ENCODE data around the gene PM20D1.

Gene PM20D1

GRCh38 chr1:205794011-205794730, 55.8 kb downstream of the PM20D1 start:
- Histone ChIP-seq H3K27me3 (ENCODE audit: control insufficient read depth, insufficient read depth, low read length) (no peaks in the 10 kb centered on the region), H3K4me3 (ENCODE audit: low read length) (no peak overlapping the region), H3K9ac (ENCODE audit: low read length) (no peak overlapping the region), H3K27ac (ENCODE audit: low read depth, low read length) (no peak overlapping the region), H3K36me3 (ENCODE audit: control insufficient read depth, insufficient read depth, low read length) (peaks cover 31% of the 10 kb centered on the region), H3K4me1 (ENCODE audit: control insufficient read depth, insufficient read depth, low read length) (no peaks in the 10 kb centered on the region)

- Histone ChIP-seq H3K27ac (ENCODE audit: low read depth, low read length) (no peak overlapping the region), H3K4me1 (ENCODE audit: control insufficient read depth, insufficient read depth, low read length) (no peaks in the 10 kb centered on the region), H3K27me3 (ENCODE audit: control insufficient read depth, insufficient read depth, low read length) (no peaks in the 10 kb centered on the region), H3K4me3 (ENCODE audit: low read length) (no peak overlapping the region), H3K36me3 (ENCODE audit: control insufficient read depth, insufficient read depth, low read length) (peaks cover 25% of the 10 kb centered on the region), H3K9ac (ENCODE audit: low read length) (no peak overlapping the region)
Measured at GRCh38 chr1:205792961-205793673, 56.8 kb downstream of the PM20D1 start.

GRCh38 chr1:205792481-205792881, 57.5 kb downstream of the PM20D1 start:
- Histone ChIP-seq H3K4me3 (ENCODE audit: low read length) (no peak overlapping the region), H3K27ac (ENCODE audit: low read depth, low read length) (no peak overlapping the region), H3K36me3 (ENCODE audit: control insufficient read depth, insufficient read depth, low read length) (peaks cover 21% of the 10 kb centered on the region), H3K9ac (ENCODE audit: low read length) (no peak overlapping the region), H3K4me1 (ENCODE audit: control insufficient read depth, insufficient read depth, low read length) (no peaks in the 10 kb centered on the region), H3K27me3 (ENCODE audit: control insufficient read depth, insufficient read depth, low read length) (no peaks in the 10 kb centered on the region)

GRCh38 chr1:205791568-205792180, 58.3 kb downstream of the PM20D1 start:
- no peak overlapping the region for H3K27ac ChIP-seq (ENCODE audit: low read depth, low read length)
- H3K4me3 ChIP-seq (ENCODE audit: low read length) = no peak overlapping the region
- no peak overlapping the region for H3K9ac ChIP-seq (ENCODE audit: low read length)
- peaks cover 16% of the 10 kb centered on the region for H3K36me3 ChIP-seq (ENCODE audit: control insufficient read depth, insufficient read depth, low read length)
- no peaks in the 10 kb centered on the region for H3K27me3 ChIP-seq (ENCODE audit: control insufficient read depth, insufficient read depth, low read length)
- H3K4me1 ChIP-seq (ENCODE audit: control insufficient read depth, insufficient read depth, low read length) = no peaks in the 10 kb centered on the region

GRCh38 chr1:205787287-205787916, 62.5 kb downstream of the PM20D1 start:
- peaks cover 4% of the 10 kb centered on the region for H3K36me3 ChIP-seq (ENCODE audit: control insufficient read depth, insufficient read depth, low read length)
- no peak overlapping the region for H3K27ac ChIP-seq (ENCODE audit: low read depth, low read length)
- peaks cover 2% of the 10 kb centered on the region for H3K4me1 ChIP-seq (ENCODE audit: control insufficient read depth, insufficient read depth, low read length)
- H3K9ac ChIP-seq (ENCODE audit: low read length) = no peak overlapping the region
- H3K27me3 ChIP-seq (ENCODE audit: control insufficient read depth, insufficient read depth, low read length) = no peaks in the 10 kb centered on the region
- no peak overlapping the region for H3K4me3 ChIP-seq (ENCODE audit: low read length)

GRCh38 chr1:205786601-205787000, 63.3 kb downstream of the PM20D1 start:
- Histone ChIP-seq H3K4me1 (ENCODE audit: control insufficient read depth, insufficient read depth, low read length) (peaks cover 2% of the 10 kb centered on the region), H3K27me3 (ENCODE audit: control insufficient read depth, insufficient read depth, low read length) (no peaks in the 10 kb centered on the region), H3K36me3 (ENCODE audit: control insufficient read depth, insufficient read depth, low read length) (peaks cover 4% of the 10 kb centered on the region), H3K9ac (ENCODE audit: low read length) (no peak overlapping the region), H3K4me3 (ENCODE audit: low read length) (no peak overlapping the region), H3K27ac (ENCODE audit: low read depth, low read length) (no peak overlapping the region)

GRCh38 chr1:205785446-205785845, 64.5 kb downstream of the PM20D1 start:
- Histone ChIP-seq H3K4me3 (ENCODE audit: low read length) (no peak overlapping the region), H3K9ac (ENCODE audit: low read length) (no peak overlapping the region), H3K27ac (ENCODE audit: low read depth, low read length) (no peak overlapping the region), H3K27me3 (ENCODE audit: control insufficient read depth, insufficient read depth, low read length) (no peaks in the 10 kb centered on the region), H3K4me1 (ENCODE audit: control insufficient read depth, insufficient read depth, low read length) (peaks cover 2% of the 10 kb centered on the region), H3K36me3 (ENCODE audit: control insufficient read depth, insufficient read depth, low read length) (peaks cover 2% of the 10 kb centered on the region)

GRCh38 chr1:205783904-205784303, 66.0 kb downstream of the PM20D1 start:
- Histone ChIP-seq H3K4me1 (ENCODE audit: control insufficient read depth, insufficient read depth, low read length) (peaks cover 2% of the 10 kb centered on the region), H3K27me3 (ENCODE audit: control insufficient read depth, insufficient read depth, low read length) (no peaks in the 10 kb centered on the region), H3K9ac (ENCODE audit: low read length) (no peak overlapping the region), H3K4me3 (ENCODE audit: low read length) (no peak overlapping the region), H3K36me3 (ENCODE audit: control insufficient read depth, insufficient read depth, low read length) (no peaks in the 10 kb centered on the region), H3K27ac (ENCODE audit: low read depth, low read length) (peak overlapping the region; percentile 15)

- Histone ChIP-seq H3K27me3 (ENCODE audit: control insufficient read depth, insufficient read depth, low read length) (no peaks in the 10 kb centered on the region), H3K4me3 (ENCODE audit: low read length) (no peak overlapping the region), H3K36me3 (ENCODE audit: control insufficient read depth, insufficient read depth, low read length) (no peaks in the 10 kb centered on the region), H3K27ac (ENCODE audit: low read depth, low read length) (no peak overlapping the region), H3K4me1 (ENCODE audit: control insufficient read depth, insufficient read depth, low read length) (peaks cover 2% of the 10 kb centered on the region), H3K9ac (ENCODE audit: low read length) (no peak overlapping the region)
Measured at GRCh38 chr1:205783433-205783795, 66.5 kb downstream of the PM20D1 start.

GRCh38 chr1:205782627-205783432, 67.1 kb downstream of the PM20D1 start:
- H3K27ac ChIP-seq (ENCODE audit: low read depth, low read length) = no peak overlapping the region
- no peak overlapping the region for H3K9ac ChIP-seq (ENCODE audit: low read length)
- H3K27me3 ChIP-seq (ENCODE audit: control insufficient read depth, insufficient read depth, low read length) = no peaks in the 10 kb centered on the region
- H3K4me3 ChIP-seq (ENCODE audit: low read length) = no peak overlapping the region
- no peaks in the 10 kb centered on the region for H3K36me3 ChIP-seq (ENCODE audit: control insufficient read depth, insufficient read depth, low read length)
- peaks cover 2% of the 10 kb centered on the region for H3K4me1 ChIP-seq (ENCODE audit: control insufficient read depth, insufficient read depth, low read length)

GRCh38 chr1:205780335-205780734, 69.6 kb downstream of the PM20D1 start:
- Histone ChIP-seq H3K36me3 (ENCODE audit: control insufficient read depth, insufficient read depth, low read length) (no peaks in the 10 kb centered on the region), H3K4me3 (ENCODE audit: low read length) (no peak overlapping the region), H3K4me1 (ENCODE audit: control insufficient read depth, insufficient read depth, low read length) (peaks cover 5% of the 10 kb centered on the region), H3K27ac (ENCODE audit: low read depth, low read length) (no peak overlapping the region), H3K9ac (ENCODE audit: low read length) (no peak overlapping the region), H3K27me3 (ENCODE audit: control insufficient read depth, insufficient read depth, low read length) (no peaks in the 10 kb centered on the region)
